HG02571 (cell line): ENCODE measurements around the gene DENND2A.
"Not testable (repeated sequence)": the region's sequence is repeated elsewhere in the genome, so short reads cannot be mapped to it uniquely, and the experiment has no call there.

Source experiments
- ATAC-seq: cut with Tn5 transposase; IDR thresholded peaks from one replicate; pipeline ENCODE4 v1.9.1; 2021; ENCODE audit warnings: mild to moderate bottlenecking, moderate library complexity; ENCODE audit not compliant: unreplicated experiment

DENND2A gene

DNA sequence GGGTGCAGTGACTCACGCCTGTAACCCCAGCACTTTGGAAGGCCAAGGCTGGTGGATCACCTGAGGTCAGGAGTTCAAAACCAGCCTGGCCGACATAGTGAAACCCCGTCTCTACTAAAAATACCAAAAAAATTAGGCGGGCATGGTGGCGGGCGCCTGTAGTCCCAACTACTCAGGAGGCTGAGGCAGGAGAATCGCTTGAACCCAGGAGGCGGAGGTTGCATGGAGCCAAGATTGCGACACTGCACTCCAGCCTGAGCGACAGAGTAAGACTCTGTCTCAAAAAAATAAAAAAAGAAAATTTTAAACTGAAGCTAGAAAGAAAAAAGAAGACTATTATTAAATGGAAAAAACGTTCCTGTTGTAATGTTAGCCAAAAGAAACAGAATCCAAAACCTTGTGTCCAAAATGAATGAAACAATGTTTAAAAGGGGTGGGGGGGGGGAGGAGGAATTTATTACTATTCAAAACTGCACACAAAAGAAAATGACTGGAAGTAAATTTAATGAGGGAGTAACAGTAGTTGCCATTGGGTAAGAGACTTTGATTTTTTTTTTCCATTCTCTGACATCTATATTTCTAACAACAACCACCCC lies 20.6 kb downstream of the DENND2A start:
- ATAC-seq: not testable (repeated sequence)

DNA sequence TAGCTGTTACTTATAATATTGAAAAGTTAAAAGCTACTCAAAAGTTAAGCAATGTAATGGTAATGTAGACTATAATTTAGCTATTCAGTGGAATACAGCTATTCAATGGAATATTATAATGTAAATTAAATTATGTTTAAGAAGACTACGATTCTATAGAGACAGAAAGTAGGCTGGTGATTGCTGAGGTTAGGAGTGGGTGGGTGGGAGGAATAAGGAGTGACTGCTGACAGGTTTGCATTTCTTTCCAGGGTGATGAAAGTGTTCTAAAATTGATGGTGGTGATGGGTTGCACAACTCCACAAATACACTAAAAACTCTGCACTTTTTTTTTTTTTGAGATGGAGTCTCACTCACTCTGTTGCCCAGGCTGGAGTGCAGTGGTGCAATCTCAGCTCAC lies 21.4 kb downstream of the DENND2A start:
- ATAC-seq: no peak

DNA sequence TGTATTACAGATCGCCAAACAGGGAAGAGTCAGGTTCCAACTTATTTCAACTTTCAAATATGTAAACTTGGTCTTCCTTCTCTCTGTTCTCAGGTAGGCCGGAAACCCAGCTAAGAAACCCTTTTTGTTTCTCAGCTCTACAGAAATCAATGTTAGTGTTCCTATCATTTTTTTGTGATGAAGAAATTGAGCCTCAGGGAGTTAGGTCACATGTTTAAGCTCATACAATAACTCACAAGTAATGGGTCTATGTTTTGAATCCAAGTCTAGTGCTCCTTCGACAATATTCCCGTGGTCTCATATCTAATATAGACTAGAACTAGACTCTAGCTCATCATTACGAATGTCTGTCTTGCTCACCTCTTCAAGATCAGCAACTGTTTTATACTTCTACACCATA lies 22.3 kb downstream of the DENND2A start:
- ATAC-seq: no peak

DNA sequence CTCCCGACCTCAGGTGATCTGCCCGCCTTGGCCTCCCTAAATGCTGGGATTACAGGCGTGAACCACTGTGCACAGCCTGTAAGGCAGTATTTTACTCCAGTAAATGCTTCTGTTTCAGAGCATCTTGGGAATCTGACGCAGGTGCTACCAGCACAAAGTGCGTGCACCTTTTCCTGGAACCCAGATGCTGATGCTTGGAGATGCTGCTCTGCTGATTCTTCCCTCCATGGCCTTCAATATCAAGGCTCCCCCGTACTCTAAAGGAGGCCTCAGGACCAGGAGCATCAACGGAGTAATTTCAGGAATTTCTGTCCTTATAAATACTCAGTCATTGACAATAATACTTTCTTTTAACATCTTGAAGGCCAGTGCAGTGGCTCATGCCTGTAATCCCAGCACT lies 23.5 kb downstream of the DENND2A start:
- ATAC-seq: no peak

DNA sequence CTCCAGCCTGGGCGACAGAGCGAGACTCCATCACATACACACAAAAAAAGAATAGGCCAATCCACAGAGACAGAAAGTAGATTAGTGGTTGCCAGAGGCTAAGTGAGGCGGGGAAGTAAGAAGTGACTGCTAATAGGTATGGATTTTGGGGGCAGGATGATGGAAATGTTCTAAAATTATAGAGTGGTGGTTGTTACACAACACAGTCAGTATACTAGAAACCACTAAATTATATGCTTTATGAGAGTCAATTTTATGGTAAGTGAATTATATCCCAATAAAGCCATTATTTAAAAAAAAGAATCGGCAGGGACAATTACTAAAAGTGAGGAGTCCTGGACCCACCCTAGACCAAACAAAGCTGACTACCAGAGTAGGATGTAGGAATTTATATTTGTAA lies 24.3 kb downstream of the DENND2A start:
- ATAC-seq: no peak

DNA sequence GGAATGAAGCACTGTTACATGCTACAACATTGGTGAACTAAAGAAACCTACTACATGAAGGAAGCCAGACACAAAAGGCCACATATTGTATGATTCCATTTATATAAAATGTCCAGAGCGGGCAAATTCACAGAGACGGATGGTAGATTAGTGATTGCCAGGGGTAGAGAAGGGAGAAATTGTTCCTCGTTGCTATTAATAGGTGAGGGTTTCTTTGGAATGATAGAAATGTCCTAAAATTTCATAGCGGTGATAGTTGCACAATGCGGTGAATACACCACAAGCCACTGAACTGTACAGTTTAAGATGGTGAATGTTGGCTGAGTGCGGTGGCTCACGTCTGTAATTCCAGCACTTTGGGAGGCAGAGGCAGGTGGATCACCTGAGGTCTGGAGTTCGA lies 29.0 kb downstream of the DENND2A start:
- no peak for ATAC-seq

DNA sequence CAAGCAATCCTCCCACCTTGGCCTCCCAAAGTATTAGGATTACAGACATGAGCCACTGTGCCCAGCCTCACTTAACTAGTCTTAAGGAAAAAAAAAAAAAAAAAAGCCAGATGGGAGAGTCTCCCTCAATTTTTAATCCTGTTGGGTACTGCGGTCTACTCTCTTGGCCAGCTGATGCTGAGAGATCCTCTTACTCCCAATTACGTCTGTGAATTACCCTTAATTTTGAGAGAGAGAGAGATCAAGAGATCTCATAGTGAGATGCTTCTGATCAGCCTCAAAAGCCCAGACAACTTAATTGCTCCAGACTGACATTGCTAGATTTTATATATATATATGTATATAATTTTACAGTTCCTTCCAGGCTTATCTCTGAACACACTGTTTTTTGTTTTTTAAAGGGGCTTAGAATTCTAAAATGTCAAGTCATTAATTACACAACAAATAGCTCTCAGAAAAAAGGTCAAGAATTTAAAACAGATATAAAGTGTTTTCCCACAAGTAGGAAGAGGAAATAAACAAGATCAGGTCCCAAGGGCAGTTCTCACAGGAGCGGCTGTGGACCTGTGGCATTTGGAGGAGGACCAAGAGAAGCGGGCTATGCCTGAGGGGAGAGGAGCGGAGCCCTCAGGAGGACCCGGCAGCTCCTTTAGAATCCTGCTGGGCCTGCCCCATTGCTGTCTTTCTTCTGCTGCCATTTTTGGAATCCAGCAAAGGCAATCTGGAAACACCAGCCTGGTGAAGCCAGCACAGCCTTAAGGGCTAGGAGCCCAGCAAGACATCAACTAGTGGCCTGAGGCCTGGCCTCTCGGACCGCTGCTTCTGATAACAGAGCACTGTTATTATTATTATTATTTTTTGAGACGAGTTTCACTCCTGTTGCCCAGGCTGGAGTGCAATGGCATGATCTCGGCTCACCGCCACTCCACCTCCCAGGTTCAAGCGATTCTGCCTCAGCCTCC lies 30.1 kb downstream of the DENND2A start:
- ATAC-seq: no peak

DNA sequence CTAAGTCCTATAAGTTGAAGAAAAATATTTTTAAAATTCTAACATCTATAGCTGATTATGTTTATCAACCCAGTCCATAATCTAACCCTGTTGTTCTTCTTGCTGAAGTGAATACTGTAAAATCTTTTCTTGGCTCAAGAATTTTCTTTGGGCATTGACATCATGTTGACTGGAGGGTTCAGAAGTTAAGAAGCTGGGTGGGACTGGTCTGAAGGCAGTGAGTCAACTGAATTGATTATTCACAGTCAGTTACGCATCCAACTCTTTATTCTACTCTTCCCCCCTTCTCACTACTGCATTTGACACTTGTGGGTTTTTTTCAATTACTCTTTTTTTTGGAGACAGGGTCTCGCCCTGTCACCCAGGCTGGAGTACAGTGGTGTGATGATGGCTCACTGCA lies 31.0 kb downstream of the DENND2A start:
- ATAC-seq: no peak

DNA sequence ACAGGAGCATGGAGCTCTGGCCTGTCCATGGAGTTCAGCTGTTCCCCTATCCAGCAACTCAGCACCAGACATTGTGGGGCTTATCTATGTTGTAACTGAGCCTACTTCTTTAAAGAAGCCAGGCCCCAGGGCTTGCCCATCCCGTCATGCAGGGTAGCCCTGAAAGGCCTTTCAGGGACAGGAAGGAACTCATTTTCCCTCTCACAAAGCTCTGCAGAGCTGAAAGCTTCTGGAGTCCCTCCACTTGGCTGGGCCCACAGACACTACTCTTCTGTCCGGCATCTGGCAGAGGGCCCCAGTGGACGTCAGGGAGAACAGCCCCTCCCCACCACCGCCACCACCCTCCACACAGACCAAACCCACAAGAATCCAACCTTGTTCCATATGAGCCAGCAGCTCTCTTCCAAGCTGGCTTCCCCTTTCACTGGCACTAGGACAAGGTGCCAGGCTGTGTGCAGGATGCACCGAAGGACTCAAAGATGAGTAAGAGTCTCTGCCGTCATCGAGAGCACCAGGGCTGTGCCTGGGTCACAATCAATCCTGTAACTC lies 33.1 kb downstream of the DENND2A start:
- ATAC-seq: no peak

DNA sequence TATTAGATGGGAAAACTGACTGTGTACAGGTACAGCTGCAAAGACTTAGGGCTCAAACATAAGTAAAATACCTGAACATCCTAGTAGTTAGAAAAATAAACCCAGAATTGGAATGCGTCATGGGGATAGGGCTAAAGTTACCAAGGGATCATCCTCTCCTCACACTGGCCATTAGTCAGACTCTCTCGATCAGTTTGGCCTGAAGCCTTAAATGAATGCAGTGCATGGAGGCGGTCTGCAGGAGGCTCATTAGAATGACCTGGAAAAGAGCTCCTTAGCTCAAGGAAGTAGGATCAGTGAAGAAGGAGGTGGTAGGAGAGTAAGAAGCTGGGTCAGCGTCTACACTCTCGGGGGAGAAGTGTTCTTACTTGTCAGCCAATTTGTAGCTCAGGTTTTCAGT lies 35.3 kb downstream of the DENND2A start:
- no peak for ATAC-seq

DNA sequence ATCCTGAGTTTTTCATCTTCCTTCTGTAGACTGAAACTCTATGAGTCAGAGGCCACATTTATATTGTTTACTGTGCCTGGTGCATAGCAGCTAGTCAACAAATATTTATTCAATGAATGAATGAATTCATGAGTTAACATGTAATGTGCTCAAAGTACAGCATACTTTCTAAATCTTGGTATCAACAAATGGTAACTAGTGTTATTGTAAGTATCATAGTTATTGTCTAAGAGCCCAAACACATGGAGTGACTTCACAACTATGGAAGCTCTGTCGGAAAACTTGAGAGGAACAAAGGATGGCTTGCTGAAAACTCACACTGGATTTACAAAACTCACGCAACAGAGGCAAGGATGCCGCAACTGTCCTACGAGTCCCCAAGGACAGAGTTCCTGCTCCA lies 35.9 kb downstream of the DENND2A start:
- ATAC-seq: no peak

DNA sequence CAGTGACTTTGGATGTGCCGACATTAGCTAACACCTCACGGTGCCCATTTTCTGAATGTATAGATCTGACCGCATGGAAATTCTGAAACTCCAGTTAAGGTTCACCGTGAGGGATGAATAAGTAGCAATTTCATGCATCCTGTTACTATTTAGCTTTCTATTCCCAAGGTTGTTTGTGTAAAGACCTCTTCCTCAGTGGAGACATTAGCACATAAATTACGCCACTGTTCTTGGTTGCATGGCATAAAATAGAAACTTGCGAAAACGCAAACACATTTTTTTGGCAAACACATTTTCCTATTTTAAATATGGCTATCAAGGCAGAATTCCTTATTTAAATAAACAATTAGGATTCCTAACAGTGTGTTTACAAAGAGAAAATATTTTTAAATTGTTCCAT lies 36.5 kb downstream of the DENND2A start:
- no peak for ATAC-seq

DNA sequence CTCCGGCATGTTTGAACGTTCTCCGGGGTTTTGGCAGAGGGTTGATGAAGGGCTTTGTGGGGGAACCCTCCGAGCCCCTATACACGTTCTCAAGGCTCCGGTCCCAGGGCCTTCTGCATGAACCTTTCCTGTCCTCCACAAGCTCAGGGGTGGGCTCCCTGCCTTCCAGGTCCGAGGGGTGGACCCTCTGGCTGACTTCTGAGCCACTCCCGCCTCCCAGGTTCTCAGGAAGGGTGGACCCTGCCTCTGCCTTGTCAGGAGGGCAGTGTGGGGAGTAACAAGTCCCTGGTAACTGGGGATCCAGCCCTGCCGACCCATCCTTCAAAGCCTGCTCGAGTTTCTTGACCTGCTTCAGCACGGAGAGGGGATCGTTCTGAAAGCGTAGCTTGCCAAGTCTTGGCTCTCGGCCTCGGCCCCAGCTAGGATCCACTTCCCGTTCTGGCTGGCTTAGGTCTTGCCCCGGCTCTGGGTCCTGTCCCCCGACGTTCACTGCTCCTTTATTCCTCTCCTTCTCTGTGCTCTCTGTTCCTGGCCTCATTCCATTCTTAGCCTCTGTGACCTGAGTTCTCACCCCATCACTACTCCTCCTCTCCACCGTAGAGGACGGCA lies 38.9 kb downstream of the DENND2A start:
- ATAC-seq: no peak

DNA sequence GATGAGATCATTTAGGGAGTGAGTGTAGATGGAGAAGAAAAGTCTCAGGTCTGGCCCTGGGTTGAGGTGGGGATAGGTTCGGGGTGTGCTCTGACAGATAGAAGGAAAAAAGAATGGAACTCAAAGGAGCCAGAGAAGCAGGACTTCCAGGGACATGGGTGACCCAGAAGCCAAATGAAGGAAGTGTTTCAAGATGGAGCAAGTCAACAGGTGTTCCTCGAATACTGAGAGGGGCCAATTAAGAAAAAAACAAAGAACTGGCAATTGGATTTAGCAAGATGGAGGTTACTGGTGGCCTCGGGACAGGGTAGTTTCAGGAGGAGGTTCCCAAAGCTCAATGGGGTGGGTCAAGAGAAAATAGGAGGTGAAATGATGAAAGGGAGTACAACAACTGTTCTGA lies 40.3 kb downstream of the DENND2A start:
- ATAC-seq: no peak

DNA sequence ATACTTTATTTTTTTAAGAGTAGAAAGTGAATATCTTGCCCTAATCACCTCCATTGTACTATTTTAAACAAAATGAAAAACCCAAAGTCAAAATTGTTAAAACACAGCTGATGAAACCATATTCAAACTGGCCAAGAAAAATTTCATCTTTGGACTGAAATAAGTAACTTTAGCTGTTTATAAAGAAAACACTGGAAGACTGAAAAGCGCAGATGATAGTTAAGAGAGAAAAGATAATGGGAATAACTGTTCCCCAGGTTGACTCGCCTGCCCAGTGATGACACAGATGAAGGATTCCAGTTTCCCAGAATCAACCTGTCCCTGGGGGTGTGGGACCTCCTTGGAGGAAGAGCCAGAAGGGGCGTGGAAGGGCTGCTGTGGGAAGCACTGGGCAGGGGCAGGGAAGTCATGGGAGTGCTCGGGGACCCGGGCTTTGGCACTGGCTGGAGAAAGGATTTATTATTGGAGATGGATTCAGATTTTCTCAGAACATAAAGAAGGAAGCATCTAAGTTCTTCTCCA lies 43.1 kb downstream of the DENND2A start:
- ATAC-seq: no peak

DNA sequence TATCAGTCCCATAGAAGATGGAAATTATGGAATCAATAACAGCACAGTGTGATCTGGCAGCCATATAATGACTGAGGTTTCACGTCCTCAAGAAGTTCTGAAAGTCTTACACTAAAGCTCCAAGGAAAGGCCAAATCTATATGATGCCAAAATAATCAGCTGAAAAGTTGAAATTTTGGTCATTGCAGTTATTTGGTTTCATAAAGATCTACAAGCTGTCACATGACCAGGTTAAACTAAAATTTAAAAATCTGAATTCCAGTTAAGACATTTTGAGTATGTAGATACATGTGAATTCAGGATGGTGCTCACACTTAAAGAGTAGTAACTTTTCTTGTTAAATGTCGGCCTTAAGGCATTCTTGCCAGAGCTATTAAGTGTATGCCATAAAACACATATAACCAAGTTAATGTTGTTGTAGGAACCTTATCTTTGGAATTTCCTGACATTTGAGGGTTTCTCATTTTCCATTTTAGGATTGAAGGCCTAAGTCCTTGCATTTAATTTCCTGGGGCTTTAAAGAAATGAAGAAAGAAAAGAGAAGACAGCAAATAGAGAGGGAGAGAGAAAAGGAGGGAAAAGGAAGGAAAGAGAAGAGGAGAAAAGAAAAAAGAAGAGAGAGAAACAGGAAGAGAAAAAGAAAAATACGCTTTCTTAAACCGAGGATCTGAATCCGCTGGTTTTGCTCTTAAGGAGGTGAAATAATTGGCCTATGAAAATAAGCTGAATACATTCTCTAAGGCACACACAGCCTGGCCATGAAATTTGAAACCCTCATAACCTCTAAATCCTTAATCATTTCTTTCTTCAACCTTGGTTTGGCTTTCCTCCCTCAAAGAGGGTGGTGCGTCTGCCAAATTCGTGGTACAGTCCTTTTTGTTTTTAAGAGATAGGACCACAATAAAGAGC lies 43.8 kb downstream of the DENND2A start:
- no peak for ATAC-seq

DNA sequence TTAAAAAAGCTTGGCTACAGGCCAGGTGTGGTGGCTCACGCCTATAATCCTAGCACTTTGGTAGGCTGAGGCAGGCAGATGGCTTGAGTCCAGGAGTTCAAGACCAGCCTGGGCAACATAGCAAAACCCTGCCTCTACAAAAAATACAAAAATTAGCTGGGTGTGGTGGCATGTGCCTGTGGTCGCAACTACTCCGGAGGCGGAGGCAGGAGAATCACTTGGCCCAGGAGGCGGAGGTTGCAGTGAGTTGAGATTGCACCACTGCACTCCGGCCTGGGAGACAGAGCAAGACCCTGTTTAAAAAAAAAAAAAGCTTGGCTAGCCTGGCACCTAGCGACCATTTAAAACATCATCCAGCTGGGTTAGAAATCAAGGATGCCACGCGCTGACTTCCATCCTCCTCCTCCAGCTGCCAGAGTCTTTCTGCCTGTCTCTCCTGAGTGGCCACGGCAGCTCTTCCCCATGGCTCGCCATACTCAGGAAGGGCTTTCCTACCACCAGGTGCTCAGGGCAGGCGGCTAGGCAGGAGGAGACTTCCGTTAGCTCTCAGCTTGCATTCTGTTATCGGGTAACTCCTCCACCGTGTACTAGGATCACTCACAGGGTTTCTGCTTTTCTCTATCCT lies 45.0 kb downstream of the DENND2A start:
- ATAC-seq: no peak

DNA sequence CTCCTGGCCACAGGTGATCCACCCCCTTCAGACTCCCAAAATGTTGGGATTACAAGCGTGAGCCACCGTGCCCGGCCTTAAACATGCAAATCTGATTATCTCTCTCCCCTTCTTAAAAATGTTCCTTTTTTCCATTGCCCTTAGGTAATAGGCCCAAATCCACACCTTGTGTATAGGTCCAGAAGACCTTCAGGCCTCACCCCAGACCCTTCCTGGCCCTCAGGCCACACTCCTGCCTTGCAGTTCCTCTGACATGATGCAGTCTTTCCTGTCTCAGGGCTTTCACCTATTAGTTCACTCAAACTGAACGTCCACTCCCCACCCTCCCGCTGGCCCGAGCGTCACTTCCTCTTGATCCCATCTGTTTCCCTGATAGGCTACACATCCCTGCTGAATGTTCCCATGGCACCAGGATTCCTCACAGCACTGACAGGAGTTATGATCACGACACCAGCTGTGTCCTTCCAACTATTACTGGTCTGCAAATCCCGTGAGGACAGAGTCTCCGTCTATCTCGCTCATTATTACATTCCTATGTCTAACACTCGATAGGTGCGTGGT lies 46.4 kb downstream of the DENND2A start:
- ATAC-seq: no peak

DNA sequence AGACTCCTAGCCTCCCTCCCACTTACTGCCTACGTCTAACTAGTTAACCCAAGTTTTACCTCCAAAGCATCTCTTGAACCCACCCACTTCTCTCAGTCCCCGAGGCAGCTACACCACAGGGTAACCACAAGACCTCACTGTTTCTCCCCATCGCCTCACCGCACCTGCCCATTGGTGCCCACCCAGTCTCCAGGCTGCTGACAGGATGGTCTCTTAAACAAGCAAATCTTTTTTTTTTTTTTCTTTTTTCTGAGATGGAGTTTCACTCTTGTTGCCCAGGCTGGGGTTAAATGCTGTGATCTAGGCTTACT lies 47.0 kb downstream of the DENND2A start:
- no peak for ATAC-seq
